ENCODE measurements around the gene COA1.
A peak's percentile ranks its signal among the peaks of the same experiment; 100 is the strongest.
"Not testable (repeated sequence)": the region's sequence is repeated elsewhere in the genome, so short reads cannot be mapped to it uniquely, and the experiment has no call there.

COA1 gene, protein sequence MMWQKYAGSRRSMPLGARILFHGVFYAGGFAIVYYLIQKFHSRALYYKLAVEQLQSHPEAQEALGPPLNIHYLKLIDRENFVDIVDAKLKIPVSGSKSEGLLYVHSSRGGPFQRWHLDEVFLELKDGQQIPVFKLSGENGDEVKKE

DNA sequence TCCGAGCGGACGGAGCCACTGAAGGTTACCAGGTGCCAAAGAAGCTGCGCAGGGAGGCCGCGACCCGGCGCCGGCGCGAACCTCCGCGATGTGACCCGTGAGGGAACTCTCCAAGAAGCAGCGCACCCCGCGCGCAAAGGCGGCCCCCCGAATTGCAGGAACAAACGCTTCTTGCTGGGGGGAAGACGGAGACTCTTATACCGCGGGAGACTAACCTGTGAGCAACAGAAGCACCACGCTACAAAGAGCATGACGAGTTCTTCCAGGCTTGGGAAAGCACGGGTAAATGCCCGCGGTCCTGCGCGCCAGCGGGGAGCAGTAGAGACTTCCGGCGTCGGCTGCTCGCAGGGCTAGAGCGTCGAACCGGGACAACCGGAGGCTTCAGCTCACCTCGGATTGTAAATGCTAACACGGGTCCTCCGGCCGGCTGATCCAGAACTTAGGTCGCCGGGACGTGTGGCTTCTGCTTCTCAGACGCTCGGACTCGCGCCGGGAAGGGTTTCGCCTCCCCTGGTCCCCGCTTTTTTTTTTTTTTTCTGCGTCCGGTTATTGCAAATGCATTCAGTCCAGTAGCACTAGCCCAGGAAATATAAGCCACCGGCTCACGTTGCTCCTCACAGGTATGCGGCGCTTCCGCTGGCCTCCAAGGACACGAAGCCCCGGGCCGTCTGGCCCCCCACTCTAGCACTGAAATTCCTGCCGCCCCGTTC, at the start of gene COA1:
COA1 (minus strand) TSS at position 310 of the 710 bp plus-strand sequence. CDS start 80,909 bp downstream, outside the sequence.
- DNase-seq (ENCODE audit: low read depth in 2 of 3, low spot score in 1 of 3) = peak; percentile 66 to 78 (median 67)

DNA sequence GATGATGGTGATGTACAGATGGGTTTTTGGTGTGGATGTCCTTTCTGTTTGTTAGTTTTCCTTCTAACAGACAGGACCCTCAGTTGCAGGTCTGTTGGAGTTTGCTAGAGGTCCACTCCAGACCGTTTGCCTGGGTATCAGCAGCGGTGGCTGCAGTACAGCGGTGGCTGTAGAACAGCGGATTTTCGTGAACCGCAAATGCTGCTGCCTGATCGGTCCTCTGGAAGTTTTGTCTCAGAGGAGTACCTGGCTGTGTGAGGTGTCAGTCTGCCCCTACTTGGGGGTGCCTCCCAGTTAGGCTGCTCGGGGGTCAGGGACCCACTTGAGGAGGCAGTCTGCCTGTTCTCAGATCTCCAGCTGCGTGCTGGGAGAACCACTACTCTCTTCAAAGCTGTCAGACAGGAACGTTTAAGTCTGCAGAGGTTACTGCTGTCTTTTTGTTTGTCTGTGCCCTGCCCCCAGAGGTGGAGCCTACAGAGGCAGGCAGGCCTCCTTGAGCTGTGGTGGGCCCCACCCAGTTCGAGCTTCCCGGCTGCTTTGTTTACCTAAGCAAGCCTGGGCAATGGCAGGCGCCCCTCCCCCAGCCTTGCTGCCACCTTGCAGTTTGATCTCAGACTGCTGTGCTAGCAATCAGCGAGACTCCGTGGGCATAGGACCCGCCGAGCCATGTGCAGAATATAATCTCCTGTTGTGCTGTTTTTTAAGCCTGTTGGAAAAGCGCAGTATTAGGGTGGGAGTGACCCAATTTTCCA, 49.1 kb upstream of the COA1 start:
- not testable (repeated sequence) for DNase-seq (ENCODE audit: low read depth in 2 of 3, low spot score in 1 of 3)

DNA sequence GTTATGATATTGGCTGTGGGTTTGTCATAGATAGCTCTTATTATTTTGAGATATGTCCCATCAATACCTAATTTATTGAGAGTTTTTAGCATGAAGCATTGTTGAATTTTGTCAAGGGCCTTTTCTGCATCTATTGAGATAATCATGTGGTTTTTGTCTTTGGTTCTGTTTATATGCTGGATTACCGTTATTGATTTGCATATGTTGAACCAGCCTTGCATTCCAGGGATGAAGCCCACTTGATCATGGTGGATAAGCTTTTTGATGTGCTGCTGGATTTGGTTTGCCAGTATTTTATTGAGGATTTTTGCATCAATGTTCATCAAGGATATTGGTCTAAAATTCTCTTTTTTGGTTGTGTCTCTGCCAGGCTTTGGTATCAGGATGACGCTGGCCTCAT, 45.9 kb upstream of the COA1 start:
- DNase-seq (ENCODE audit: low read depth in 2 of 3, low spot score in 1 of 3) = not testable (repeated sequence)

DNA sequence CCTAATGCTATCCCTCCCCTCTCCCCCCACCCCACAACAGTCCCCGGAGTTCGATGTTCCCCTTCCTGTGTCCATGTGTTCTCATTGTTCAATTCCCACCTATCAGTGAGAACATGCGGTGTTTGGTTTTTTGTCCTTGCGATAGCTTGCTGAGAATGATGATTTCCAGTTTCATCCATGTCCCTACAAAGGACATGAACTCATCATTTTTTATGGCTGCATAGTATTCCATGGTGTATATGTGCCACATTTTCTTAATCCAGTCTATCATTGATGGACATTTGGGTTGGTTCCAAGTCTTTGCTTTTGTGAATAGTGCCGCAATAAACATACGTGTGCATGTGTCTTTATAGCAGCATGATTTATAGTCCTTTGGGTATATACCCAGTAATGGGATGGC, 43.9 kb upstream of the COA1 start:
- not testable (repeated sequence) for DNase-seq (ENCODE audit: low read depth in 2 of 3, low spot score in 1 of 3)

GRCh38 chr7:43771573-43771972, 42.2 kb upstream of the COA1 start:
- no peak for DNase-seq (ENCODE audit: low read depth in 2 of 3, low spot score in 1 of 3)

GRCh38 chr7:43771128-43771527, 41.8 kb upstream of the COA1 start:
- no peak for DNase-seq (ENCODE audit: low read depth in 2 of 3, low spot score in 1 of 3)

DNA sequence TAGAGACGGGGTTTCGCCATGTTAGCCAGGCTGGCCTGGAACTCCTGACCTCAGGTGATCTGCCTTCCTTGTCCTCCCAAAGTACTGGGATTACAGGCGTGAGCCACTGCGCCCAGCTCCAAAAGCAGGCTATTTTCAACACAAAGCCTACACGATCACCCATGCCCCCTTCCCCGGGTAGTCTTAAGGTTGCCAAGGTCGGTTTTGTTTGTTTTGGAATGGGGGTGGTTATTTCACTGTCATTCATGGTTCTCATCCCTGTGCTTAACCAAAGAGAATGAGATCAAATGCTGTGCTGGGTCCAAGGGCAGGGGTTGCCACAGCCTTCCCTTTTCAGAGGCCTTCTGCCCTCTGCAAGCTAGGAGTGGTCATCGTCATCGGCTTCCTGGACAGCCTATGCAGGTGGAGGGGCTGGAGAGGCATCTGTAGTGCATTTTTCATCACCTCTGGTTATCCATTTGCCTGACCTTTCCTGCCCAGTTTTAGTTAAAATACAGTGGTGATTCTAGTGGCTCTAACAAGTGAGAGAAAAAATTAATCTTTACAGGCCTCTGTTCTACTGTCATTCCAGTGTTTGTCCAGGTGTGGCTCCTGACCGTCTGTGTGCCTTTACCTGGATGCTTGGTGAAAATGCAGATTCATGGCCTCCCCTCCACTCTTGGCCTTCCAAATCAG, 40.6 kb upstream of the COA1 start:
- DNase-seq (ENCODE audit: low read depth in 2 of 3, low spot score in 1 of 3) = no peak

DNA sequence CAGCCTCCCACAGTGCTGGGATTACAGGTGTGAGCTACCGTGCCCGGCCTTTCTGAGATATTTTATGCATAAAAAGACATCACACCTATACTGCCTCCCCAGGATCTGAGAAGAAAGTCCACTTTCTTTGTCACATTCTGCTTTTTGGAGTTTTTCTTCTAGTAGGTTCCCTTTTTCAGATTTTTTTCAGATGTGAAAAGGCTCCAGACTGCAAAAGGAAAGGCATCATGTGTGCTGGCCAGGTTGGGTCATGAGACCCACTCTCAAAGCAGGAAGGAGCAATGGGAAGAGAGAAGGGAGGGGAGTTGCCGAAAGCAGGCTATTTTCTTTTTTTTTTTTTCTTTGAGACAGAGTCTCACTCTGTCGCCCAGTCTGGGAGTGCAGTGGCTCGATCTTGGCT, 40.0 kb upstream of the COA1 start:
- no peak for DNase-seq (ENCODE audit: low read depth in 2 of 3, low spot score in 1 of 3)

- DNase-seq (ENCODE audit: low read depth in 2 of 3, low spot score in 1 of 3) = no peak
Observed at GRCh38 chr7:43768887-43769272, 39.6 kb upstream of the COA1 start.

DNA sequence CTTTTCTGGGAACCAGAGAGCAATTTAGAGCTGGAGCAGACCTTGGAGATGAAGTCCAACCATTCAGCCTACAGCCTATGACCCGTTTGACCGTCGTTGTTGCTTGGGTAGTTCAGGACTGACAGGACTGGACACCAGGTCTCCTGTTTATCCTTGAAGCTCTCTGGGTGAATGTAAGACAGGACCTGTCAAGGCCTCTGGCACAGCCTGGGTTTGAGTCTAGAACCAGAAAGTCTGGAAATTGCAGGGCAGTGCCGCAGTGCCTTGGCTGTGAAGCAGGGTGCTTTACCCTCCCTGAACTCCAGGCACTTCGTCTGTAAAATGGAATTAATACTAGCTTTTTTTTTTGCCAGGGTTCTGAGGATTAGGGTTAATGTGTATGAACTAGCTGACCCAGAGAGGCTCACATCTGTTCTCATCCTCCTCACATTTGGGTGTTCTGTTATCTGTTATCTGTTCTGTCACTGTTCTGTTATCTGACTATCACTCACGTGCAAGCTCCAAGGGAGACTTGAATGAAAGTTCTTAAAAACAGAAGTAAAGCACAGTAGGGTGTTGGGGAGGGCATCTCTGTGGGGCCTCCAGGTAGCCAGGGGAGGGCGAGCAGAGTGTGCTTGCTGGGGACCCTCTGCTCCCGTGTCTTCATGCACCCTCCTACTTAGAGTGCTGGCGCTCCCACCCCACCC, 39.0 kb upstream of the COA1 start:
- DNase-seq (ENCODE audit: low read depth in 2 of 3, low spot score in 1 of 3) = no peak

- DNase-seq (ENCODE audit: low read depth in 2 of 3, low spot score in 1 of 3) = no peak
Observed at GRCh38 chr7:43767311-43767710, 38.0 kb upstream of the COA1 start.

DNA sequence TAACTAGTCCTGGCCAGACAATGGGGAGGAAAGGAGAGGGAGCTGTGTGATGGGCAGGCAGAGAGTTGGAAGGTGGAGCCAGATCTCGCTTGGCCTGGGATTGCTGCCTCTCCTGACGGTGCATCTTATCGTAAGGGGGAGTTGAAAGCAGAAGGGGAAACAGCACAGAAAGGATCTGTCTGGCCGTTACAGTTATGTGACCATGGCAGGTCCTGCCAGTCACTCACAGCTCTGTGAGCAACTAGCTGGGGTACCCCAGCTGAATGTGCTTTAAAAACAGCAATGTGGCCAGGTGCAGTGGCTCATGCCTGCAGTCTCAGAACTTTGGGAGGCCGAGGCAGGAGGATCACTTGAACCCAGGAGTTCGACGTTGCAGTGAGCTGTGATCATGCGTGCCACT, 37.2 kb upstream of the COA1 start:
- no peak for DNase-seq (ENCODE audit: low read depth in 2 of 3, low spot score in 1 of 3)

DNA sequence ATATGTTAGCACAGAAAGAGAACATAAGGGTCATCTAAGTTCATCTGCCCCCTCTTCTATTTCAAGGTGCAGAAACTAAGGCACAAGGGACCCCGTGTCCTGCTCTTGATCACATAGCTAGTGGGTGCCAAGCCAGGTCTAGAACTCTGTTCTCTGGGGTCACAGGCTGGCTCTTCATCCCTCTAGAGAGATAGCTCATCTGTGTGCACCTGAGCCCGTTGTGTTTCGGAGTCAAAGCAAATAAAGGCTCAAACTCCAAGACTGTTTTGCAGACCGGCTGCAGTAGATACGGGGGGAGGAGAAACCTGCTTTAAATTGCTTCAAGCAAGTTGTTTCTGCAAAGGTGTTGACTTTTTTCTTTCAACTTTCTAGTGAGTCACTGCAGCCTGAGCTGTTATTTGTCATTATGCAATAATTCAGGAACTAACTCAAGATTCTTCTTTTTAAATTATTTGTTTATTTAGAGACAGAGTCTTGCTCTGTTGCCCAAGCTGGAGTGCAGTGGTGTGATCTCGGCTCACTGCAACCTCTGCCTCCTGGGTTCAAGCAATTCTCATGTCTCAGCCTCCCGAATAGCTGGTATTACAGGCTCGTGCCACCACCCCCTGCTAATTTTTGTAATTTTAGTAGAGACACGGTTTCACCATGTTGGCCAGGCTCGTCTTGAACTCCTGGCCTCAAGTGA, 35.6 kb upstream of the COA1 start:
- DNase-seq (ENCODE audit: low read depth in 2 of 3, low spot score in 1 of 3) = no peak

DNA sequence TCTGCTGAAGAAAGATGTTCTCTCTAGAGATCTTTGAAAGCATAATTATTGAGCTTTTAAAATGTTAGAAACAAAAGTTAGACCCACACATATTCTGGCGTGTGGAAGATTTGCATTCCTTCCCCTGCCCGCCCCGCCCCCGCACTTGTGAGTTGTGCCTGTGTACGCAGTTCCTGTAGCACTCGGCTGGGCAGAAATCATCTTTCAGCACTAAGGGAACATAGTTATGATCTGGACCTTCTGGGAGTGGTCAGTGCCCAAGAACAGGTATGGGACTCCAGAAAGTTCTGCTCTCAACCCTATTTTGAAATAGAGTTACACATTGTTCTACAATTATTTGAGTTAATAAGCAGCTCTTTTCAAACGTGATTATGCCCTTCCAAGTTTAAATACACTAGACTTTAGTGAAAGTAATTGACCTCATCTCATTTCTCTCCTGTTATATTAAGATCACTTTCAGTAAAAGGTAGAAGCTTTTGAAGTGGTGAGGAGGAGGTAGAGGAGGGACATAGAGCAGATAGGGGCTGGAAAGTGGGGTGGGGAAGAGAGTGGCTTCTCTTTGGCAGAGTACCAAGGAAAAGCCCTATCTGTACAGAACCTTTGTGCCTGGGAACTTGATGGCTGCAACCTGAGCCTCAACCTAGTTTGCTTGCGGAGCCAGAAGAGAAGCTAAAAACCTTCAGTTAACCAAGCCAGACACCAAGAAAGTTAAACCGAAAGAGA, 34.9 kb upstream of the COA1 start:
- peak; percentile 12 to 41 (median 34) for DNase-seq (ENCODE audit: low read depth in 2 of 3, low spot score in 1 of 3)

- no peak for DNase-seq (ENCODE audit: low read depth in 2 of 3, low spot score in 1 of 3)
Observed at GRCh38 chr7:43763183-43763582, 33.9 kb upstream of the COA1 start.

GRCh38 chr7:43761938-43762692, 32.8 kb upstream of the COA1 start:
- no peak for DNase-seq (ENCODE audit: low read depth in 2 of 3, low spot score in 1 of 3)

DNA sequence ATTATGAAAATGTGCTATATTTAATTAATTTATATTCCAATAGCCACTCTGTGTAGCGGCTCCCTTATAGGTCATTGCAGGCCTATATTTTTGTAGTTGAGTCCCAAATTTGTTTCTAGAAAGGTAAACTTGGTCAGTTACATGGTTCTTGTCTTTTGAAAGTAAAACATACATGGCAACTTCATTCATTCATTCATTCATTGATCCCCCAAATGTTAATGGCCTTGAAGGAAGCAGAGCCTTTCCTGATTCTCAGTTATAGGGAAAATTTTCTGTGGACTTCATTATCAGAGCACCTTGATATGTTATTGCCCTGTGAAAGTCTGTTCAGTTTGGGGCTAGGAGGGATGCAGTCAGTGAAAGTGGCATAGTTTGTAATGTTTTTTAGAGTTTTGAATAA, 32.1 kb upstream of the COA1 start:
- no peak for DNase-seq (ENCODE audit: low read depth in 2 of 3, low spot score in 1 of 3)

DNA sequence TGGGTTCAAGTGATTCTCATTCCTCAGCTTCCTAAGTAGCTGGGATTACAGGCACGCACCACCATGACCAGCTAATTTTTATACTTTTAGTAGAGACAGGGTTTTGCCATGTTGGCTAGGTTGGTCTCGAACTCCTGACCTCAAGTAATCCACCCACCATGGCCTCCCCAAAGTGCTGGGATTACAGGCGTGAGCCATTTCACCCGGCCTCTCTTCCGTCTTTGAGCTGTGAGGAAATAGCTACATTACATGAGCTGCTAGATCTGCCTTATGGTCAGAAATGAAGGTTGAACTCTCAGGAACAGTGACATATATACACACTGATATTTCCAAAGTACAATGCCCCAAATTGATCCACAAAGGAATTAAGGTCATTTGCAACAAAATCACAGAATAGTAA, 31.5 kb upstream of the COA1 start:
- DNase-seq (ENCODE audit: low read depth in 2 of 3, low spot score in 1 of 3) = no peak

All from stimulated activated CD4-positive, alpha-beta T cell treated with anti-CD3 and anti-CD28 coated beads, Interleukin-12 subunit alpha, Interleukin-12 subunit beta, amount 100 ng/mL, for 48 hours (primary cell).